ENCODE measurements around the gene KLHL36. TPM values are rescaled to one million over a fixed set of nuclear protein-coding genes. Genes with fewer than 3 reads are reported as not detected.

Gene KLHL36
- total and polyA plus RNA-seq, 9 of the 15 experiments (the other 6 are each of a cell fraction or from before 2014, with no cell fraction given) = 2.1 to 51.2 (median 18.5) TPM

DNA sequence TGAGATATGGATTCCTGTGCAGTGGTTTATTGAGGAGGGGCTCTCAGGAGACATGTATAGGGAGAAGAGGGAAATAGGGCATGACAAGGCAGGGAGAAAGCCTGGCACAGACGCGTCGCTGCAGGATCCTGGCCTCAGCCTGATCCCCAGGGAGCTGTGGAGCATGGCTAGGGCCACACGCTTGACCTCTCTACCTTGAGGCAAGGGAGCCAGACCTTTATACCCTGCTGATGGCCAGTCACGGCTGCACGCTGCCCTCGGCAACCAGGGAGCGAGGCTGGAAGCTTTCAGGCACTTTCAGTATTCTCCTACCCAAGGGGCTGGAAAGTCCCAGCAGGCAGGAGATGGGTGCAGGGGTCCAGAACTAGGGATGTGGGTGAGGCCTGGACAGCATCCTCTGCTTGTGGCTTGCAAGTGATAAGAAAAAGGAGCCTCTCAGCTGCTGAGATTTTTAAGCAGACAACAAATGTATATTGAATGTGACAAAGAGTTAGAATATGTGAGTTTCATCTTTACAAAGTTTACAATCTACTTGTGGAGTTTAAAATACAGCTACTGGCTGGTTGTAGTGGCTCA, 10.0 kb upstream of the KLHL36 start (continued):
- TF ChIP-seq IFI16 (CRISPR knock-in tag; IDR thresholded peaks at IDR 0.05) (no peak), HDAC2 (IDR thresholded peaks at IDR 0.05) (no peak), FOXK1 (CRISPR knock-in tag; IDR thresholded peaks at IDR 0.05; ENCODE audit: borderline replicate concordance) (no peak), ASH1L (IDR thresholded peaks at IDR 0.05; ENCODE audit: borderline replicate concordance, low read depth, partially characterized antibody) (no peak)

DNA sequence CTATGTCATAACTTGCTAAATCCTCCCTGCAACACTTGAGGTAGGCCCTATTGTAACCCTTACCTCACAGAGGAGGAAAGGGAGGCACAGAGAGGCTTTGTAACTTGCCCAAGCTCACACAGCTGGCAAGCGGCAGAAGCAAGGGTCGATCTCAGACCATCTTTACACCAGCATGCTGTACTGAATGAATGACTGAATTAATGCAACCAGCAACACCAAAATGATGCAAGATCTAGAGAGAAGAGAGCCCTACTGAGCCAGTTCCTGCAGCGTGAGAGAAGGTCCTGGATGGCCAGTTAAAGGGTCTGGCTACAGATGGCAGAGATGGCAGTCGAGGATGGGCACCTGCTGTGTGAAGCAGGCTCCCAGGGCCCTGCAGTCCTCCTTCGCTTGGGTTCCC, 8.2 kb upstream of the KLHL36 start:
- CTCF ChIA-PET (ENCODE audit: low intra/inter-chr PET ratio) = no interaction called here
- in situ Hi-C loops (cut with MboI) (no loop called here), intact Hi-C loops (cut with micrococcal nuclease) (no loop called here)
- H3K27ac ChIP-seq (ENCODE audit: extremely low read depth, low read depth, low read length) = no peak overlapping the region
- H3K36me3 ChIP-seq (ENCODE audit: control insufficient read depth, insufficient read depth, low read length) = no peaks in the 10 kb centered on the region
- H3K9me1 ChIP-seq (ENCODE audit: control insufficient read depth, insufficient read depth, low read length) = no peaks in the 10 kb centered on the region
- POLR2A ChIA-PET = interaction anchor here (0.7 kb wide), 1 partner anchor 299 kb away, joined by 3 read pairs; no protein-coding TSS in a partner anchor
- H3K9ac ChIP-seq (ENCODE audit: insufficient read depth in 1 of 2, low read depth in 2 of 2, low read length in 2 of 2) = no peak overlapping the region
- no peak for FAIRE-seq
- peak; percentile 29 for TF ChIP-seq ZFP36 (IDR thresholded peaks at IDR 0.05; ENCODE audit: low read depth, low read length, partially characterized antibody)
- TF ChIP-seq ZNF24 (IDR thresholded peaks at IDR 0.05) = peak; percentile 92
- TF ChIP-seq, protein P1, sequence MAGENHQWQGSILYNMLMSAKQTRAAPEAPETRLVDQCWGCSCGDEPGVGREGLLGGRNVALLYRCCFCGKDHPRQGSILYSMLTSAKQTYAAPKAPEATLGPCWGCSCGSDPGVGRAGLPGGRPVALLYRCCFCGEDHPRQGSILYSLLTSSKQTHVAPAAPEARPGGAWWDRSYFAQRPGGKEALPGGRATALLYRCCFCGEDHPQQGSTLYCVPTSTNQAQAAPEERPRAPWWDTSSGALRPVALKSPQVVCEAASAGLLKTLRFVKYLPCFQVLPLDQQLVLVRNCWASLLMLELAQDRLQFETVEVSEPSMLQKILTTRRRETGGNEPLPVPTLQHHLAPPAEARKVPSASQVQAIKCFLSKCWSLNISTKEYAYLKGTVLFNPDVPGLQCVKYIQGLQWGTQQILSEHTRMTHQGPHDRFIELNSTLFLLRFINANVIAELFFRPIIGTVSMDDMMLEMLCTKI (IDR thresholded peaks at IDR 0.05; ENCODE audit: partially characterized antibody) = no peak
- TF ChIP-seq, protein P2, sequence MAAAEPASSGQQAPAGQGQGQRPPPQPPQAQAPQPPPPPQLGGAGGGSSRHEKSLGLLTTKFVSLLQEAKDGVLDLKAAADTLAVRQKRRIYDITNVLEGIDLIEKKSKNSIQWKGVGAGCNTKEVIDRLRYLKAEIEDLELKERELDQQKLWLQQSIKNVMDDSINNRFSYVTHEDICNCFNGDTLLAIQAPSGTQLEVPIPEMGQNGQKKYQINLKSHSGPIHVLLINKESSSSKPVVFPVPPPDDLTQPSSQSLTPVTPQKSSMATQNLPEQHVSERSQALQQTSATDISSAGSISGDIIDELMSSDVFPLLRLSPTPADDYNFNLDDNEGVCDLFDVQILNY (CRISPR knock-in tag; IDR thresholded peaks at IDR 0.05) = no peak
- TF ChIP-seq, protein P3, sequence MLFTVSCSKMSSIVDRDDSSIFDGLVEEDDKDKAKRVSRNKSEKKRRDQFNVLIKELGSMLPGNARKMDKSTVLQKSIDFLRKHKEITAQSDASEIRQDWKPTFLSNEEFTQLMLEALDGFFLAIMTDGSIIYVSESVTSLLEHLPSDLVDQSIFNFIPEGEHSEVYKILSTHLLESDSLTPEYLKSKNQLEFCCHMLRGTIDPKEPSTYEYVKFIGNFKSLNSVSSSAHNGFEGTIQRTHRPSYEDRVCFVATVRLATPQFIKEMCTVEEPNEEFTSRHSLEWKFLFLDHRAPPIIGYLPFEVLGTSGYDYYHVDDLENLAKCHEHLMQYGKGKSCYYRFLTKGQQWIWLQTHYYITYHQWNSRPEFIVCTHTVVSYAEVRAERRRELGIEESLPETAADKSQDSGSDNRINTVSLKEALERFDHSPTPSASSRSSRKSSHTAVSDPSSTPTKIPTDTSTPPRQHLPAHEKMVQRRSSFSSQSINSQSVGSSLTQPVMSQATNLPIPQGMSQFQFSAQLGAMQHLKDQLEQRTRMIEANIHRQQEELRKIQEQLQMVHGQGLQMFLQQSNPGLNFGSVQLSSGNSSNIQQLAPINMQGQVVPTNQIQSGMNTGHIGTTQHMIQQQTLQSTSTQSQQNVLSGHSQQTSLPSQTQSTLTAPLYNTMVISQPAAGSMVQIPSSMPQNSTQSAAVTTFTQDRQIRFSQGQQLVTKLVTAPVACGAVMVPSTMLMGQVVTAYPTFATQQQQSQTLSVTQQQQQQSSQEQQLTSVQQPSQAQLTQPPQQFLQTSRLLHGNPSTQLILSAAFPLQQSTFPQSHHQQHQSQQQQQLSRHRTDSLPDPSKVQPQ (CRISPR knock-in tag; IDR thresholded peaks at IDR 0.05; ENCODE audit: borderline replicate concordance) = no peak
- TF ChIP-seq, protein P4, sequence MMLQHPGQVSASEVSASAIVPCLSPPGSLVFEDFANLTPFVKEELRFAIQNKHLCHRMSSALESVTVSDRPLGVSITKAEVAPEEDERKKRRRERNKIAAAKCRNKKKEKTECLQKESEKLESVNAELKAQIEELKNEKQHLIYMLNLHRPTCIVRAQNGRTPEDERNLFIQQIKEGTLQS (IDR thresholded peaks at IDR 0.05) = peak; percentile 31; the same call in 1 of the 2 replicates
- TF ChIP-seq, protein P4 (CRISPR knock-in tag; conservative IDR thresholded peaks at IDR 0.05) = no peak
- peak in 1 of 2 experiments; percentile 19; a peak in 1 of 4 replicates for TF ChIP-seq KDM1A (IDR thresholded peaks at IDR 0.05)
- TF ChIP-seq ZNF316 (IDR thresholded peaks at IDR 0.05) = no peak
- no peak for TF ChIP-seq MYC (IDR thresholded peaks at IDR 0.05; ENCODE audit: low read depth, low read length)
- TF ChIP-seq MYC (CRISPR knock-in tag; IDR thresholded peaks at IDR 0.05; ENCODE audit: borderline replicate concordance, low read depth) = no peak
- no TSS peak for BruUV-seq (replicated peaks)
- no peak overlapping the region for H3K4me2 ChIP-seq (ENCODE audit: insufficient read depth, low read length)
- DNase-seq (ENCODE audit: extremely low read depth in 1 of 4, low spot score in 3 of 4) = no peak
- H3K4me1 ChIP-seq (replicated peaks in 1 of 2; ENCODE audit: control insufficient read depth in 2 of 2, insufficient read depth in 2 of 2, low read length in 2 of 2) = peaks cover 5 to 6% of the 10 kb centered on the region in 2 experiments; a peak in 4 of 5 replicates
- no peaks in the 10 kb centered on the region for H4K20me1 ChIP-seq (replicated peaks; ENCODE audit: control insufficient read depth, insufficient read depth, low read length)
- H3K79me2 ChIP-seq (ENCODE audit: control insufficient read depth, insufficient read depth, low read length) = no peaks in the 10 kb centered on the region
- WGBS (ENCODE audit: insufficient coverage, low coverage, missing lambda C conversion rate) = 58% methylated on average over 5 of the region's 5 CpGs
- no peaks in the 10 kb centered on the region for H3K9me3 ChIP-seq (replicated peaks; ENCODE audit: control insufficient read depth, insufficient read depth, low read depth, low read length)
- H3K27me3 ChIP-seq (ENCODE audit: control insufficient read depth in 2 of 2, insufficient read depth in 2 of 2, low read length in 2 of 2) = peaks cover 0 to 8% of the 10 kb centered on the region in 2 experiments; a peak in 2 of 5 replicates
- H3K4me3 ChIP-seq = no peak overlapping the region
- no peak for ATAC-seq
- peak overlapping the region; percentile 28 for H2AFZ ChIP-seq (ENCODE audit: low read depth, low read length)
